Measurements from ENCODE around the gene AASS.

DNA sequence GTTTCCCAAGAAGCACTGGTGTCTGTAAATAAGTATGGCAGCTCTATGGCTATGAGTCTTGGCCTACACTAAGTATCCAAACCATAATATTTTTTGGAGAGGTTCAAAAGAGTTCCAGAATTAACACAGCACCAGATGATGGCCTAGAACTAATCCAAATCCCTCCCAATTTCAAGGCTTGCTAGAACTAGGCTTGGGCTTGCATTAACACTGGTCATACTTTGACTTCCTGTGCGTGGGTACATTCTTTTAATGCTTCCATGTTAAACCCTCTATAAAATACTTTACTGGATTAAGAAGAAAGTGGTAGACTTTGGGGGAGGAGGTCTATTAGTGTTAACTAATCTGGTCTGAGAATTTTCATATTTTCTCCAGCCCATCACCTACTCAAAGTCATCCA, 3.1 kb downstream of the AASS start:
- TF ChIP-seq CTCF (IDR thresholded peaks at IDR 0.05) (no peak), POLR2A (IDR thresholded peaks at IDR 0.05) (no peak)
